ENCODE data around the gene CASD1. TPM values are rescaled to one million over a fixed set of nuclear protein-coding genes. Genes with fewer than 3 reads are reported as not detected.

Gene CASD1
- total RNA-seq: 10 to 100 TPM; 10.0 to 49.5 (median 30.4) TPM

DNA sequence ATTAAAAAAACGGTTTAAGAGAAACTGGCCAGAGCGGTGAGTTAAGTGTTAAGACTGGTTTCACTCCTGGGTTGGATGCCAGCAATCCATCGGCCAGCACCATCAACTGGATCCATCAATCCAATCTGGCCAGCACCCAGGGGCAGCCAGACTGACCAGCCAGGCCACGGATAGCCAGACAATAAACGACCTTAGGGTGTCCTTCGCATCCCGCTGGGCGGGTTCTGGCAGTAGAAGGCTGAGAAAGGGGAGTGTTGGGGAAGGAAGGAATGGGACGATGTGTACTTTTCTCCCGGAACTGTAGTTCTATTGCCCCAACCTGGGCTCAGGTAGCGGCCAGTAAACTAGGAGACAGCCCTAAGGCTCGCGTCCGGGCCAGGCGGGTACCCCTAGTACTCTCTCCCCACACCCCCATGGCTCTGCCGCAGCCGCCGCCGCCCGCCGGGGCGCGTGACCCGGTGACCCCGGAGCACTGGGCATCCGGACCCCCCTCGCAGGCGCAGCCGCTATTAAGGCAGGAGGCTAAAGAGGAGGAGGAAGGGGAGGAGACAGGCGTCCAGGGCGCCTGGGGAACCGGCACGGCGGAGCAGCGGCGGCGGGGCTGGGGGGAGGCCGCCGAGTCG, at the start of gene CASD1:
TSS of gene CASD1 (plus strand) at position 546 of the 623 bp plus-strand sequence. CDS start 276 bp downstream, outside the sequence.
- peak in 4 of 8 experiments; percentile 41 to 70 (median 61) for ATAC-seq (replicated peaks in 6 of 8)
- WGBS, 10 experiments: 0 to 100% (median 45%) methylated on average over 1 to 7 of the region's 40 CpGs; no CpG with 5 or more reads in 3 of the 10 experiments
- H3K4me1 ChIP-seq (replicated peaks in 1 of 2): peaks cover 20 to 26% of the 10 kb centered on the region in 2 donors
- H3K27ac ChIP-seq: peak within 1 kb of the TSS; percentile 97 to 99
- H3K4me3 ChIP-seq: peak within 1 kb of the TSS; percentile 49 to 76 (median 53)
- in situ Hi-C loops (cut with MboI; ENCODE audit: low pct_unique_long_range_greater_than_20kb in 2 of 9, low sequenced_read_pairs in 9 of 9, unreplicated experiment in 9 of 9): no loop called here

DNA sequence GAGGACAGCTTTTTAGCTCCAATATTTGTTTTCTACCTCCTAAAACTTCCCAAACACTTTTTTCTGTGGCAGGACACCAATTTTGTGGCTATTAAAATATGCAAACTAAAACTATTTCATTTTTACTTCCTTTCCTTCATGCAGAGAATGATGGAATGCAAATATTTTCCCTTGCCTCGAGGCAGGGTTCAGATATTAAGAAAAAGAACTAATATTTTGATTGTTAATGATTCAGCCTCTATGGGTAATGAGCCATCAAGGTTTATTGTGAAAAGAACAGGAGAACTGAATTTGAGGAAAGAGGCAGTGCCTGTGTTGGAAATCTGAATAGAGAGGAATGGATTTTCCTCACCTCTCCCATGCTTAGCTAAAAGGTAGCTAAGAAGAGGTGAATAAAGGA, 43.1 kb upstream of the CASD1 start:
- Histone ChIP-seq H3K4me3 (no peak overlapping the region), H3K27ac (no peak overlapping the region), H3K4me1 (replicated peaks in 1 of 2) (no peaks in the 10 kb centered on the region)
- 0 to 91% (median 55%) methylated on average over 1 of the region's 1 CpG; no CpG with 5 or more reads in 2 of the 10 experiments for WGBS, 10 experiments
- in situ Hi-C loops (cut with MboI; ENCODE audit: low pct_unique_long_range_greater_than_20kb in 2 of 9, low sequenced_read_pairs in 9 of 9, unreplicated experiment in 9 of 9): loop anchor here in 2 of 9 experiments (25.0 kb wide), 3 partner anchors 196 to 1021 kb away; partner anchors contain the start of genes ASB4 (in 2 of the 2) and SGCE (in 1 of the 2)
- ATAC-seq (replicated peaks in 6 of 8): no peak

DNA sequence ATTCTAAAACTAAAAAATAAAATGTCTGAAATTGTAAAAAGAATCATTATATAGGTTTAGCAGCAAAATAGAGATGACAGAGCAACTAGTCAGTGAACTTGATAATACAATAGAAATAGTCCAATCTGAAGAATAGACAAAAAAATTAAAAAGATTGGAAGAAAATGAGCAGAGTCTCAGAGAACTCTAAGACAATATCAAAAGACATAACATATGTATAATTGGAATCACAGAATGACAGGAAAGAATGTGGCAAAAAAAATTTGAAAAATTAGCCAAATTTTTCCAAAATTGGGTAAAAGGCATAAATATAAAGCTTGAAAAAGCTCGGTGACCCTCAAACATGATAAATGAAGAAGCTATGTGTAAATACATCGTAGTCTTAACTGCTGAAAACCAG, 38.0 kb upstream of the CASD1 start:
- ATAC-seq (replicated peaks in 6 of 8): no peak
- Histone ChIP-seq H3K4me3 (no peak overlapping the region), H3K4me1 (replicated peaks in 1 of 2) (no peaks in the 10 kb centered on the region), H3K27ac (no peak overlapping the region)
- in situ Hi-C loops (cut with MboI; ENCODE audit: low pct_unique_long_range_greater_than_20kb in 2 of 9, low sequenced_read_pairs in 9 of 9, unreplicated experiment in 9 of 9): loop anchor here in 2 of 9 experiments (25.0 kb wide), 3 partner anchors 191 to 1016 kb away; partner anchors contain the start of genes ASB4 (in 2 of the 2) and SGCE (in 1 of the 2)
- WGBS, 10 experiments: 25 to 100% (median 66%) methylated on average over 1 to 2 of the region's 2 CpGs

DNA sequence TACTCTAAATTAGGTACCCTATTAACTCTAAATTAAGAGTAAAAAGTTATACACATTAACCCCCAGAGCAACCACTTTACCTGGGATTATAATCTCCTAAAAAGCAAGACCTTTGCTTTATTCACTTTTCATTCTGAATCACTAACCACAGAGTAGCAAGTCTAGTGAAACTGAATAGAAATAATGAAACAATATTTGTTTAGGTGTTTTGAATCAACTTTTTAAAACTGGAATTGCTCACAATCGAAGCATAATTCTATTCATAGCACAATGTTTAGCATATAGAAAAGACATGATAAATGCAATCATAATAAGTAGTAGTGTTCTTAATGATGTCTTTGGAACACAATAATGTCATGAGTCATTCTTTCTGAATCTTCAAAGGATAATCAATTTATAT, 37.0 kb upstream of the CASD1 start:
- Histone ChIP-seq H3K4me3 (no peak overlapping the region), H3K4me1 (replicated peaks in 1 of 2) (no peaks in the 10 kb centered on the region), H3K27ac (no peak overlapping the region)
- no peak for ATAC-seq (replicated peaks in 6 of 8)
- WGBS, 10 experiments: 0 to 100% (median 69%) methylated on average over 1 of the region's 1 CpG; no CpG with 5 or more reads in 4 of the 10 experiments
- in situ Hi-C loops (cut with MboI; ENCODE audit: low pct_unique_long_range_greater_than_20kb in 2 of 9, low sequenced_read_pairs in 9 of 9, unreplicated experiment in 9 of 9): loop anchor here in 2 of 9 experiments (25.0 kb wide), 3 partner anchors 190 to 1015 kb away; partner anchors contain the start of genes ASB4 (in 2 of the 2) and SGCE (in 1 of the 2)

DNA sequence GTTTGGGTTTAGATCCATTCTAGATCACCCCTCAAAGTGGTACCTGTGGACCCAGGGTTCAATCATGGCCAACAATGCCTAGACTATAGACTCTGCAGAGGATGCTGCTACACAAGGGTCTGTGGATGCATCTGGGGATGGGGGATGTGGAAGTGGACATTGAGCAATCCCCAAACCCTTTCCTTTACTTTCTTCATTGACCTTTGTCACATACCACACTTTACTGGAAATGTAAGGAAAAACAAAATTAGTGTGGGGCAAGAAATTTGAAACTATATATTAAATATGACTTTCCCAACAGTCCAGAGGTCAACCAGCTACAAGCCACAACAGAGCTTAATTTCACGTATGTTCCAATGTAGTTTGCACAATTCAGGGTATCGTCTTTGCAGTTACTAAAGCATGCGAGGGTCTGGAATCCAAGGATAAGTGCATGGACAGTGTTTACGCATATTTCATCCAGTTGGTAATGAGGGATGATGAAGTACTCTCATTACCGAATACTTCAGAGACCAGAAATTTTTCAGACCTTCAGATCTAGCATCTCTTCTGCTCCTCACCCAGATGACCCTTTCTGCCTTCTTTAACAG, 33.3 kb upstream of the CASD1 start:
- H3K4me3 ChIP-seq: no peak overlapping the region
- ATAC-seq (replicated peaks in 6 of 8): no peak
- H3K4me1 ChIP-seq (replicated peaks in 1 of 2): no peaks in the 10 kb centered on the region
- H3K27ac ChIP-seq: no peak overlapping the region
- in situ Hi-C loops (cut with MboI; ENCODE audit: low pct_unique_long_range_greater_than_20kb in 2 of 9, low sequenced_read_pairs in 9 of 9, unreplicated experiment in 9 of 9): no loop called here
- WGBS, 10 experiments: 7 to 98% (median 85%) methylated on average over 3 to 5 of the region's 5 CpGs; no CpG with 5 or more reads in 2 of the 10 experiments

DNA sequence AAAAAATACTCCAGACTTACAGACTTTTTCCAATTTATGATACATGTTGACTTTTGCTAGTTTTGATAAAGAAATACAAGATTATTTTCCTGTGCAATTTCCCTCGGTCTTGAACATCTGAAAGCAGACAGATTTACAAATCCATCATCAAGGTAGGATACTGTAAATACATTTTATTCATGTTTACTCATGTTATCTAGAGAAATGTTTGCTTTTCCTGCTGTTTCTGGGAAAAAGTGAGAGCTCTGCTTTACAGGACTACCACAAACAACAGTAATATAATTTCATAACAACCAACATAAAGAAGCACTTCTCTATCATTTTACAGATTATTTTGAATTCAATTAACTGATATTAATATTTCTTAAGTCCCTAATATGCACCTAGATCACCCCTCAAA, 31.7 kb upstream of the CASD1 start:
- Histone ChIP-seq H3K4me3 (no peak overlapping the region), H3K4me1 (replicated peaks in 1 of 2) (no peaks in the 10 kb centered on the region), H3K27ac (no peak overlapping the region)
- no peak for ATAC-seq (replicated peaks in 6 of 8)
- in situ Hi-C loops (cut with MboI; ENCODE audit: low pct_unique_long_range_greater_than_20kb in 2 of 9, low sequenced_read_pairs in 9 of 9, unreplicated experiment in 9 of 9): no loop called here
- WGBS, 10 experiments: 0 to 83% (median 60%) methylated on average over 1 of the region's 1 CpG; no CpG with 5 or more reads in 3 of the 10 experiments

DNA sequence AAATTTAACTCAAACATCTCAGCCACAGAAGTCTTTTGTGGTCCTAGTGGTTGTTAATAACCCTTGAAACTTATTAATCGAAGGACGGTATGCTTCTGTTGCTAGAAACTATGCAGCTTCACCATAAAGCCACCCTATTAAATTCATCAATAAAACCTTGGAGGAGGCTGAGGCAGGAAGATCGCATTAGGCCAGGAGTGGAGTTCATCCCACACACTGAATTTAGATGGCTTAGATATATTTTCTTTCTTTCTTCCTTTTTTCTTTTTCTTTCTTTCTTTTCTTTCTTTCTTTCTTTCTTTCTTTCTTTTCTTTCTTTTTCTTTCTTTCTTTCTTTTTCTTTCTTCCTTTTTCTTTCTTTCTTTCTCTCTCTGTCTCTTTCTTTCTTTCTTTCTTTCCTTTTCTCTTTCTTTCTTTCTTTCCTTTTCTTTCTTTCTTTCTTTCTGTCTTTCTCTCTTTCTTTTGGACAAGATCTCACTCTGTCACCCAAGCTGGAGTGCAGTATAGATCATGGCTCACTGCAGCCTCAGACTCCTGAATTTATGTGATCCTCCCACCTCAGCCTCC, 30.9 kb upstream of the CASD1 start:
- in situ Hi-C loops (cut with MboI; ENCODE audit: low pct_unique_long_range_greater_than_20kb in 2 of 9, low sequenced_read_pairs in 9 of 9, unreplicated experiment in 9 of 9): no loop called here
- no peak for ATAC-seq (replicated peaks in 6 of 8)
- Histone ChIP-seq H3K4me3 (no peak overlapping the region), H3K27ac (no peak overlapping the region), H3K4me1 (replicated peaks in 1 of 2) (no peaks in the 10 kb centered on the region)
- WGBS, 10 experiments: 13 to 100% (median 83%) methylated on average over 2 to 3 of the region's 3 CpGs

DNA sequence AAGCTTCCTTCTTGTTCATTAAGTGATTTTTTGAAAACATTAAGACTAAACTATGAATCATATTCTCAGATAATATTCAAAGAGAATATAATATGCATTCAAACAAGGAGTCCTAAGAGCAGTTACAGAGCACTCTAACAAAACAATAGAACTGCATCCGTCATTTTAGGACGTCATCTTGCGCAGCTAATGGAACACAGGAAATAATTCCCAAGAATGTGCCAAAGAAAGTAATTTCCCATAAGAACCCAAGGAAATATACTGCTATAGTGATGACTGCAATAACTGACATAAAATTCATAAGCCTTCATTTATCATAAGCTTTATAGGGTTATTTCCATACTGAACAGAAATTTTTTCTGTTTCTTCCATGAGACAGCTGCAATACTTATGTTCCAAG, 28.3 kb upstream of the CASD1 start:
- H3K4me3 ChIP-seq: no peak overlapping the region
- 72 to 100% (median 95%) methylated on average over 1 to 3 of the region's 3 CpGs; no CpG with 5 or more reads in 1 of the 10 experiments for WGBS, 10 experiments
- in situ Hi-C loops (cut with MboI; ENCODE audit: low pct_unique_long_range_greater_than_20kb in 2 of 9, low sequenced_read_pairs in 9 of 9, unreplicated experiment in 9 of 9): no loop called here
- no peak overlapping the region for H3K27ac ChIP-seq
- ATAC-seq (replicated peaks in 6 of 8): peak in 3 of 8 experiments; percentile 11 to 65 (median 38)
- no peaks in the 10 kb centered on the region for H3K4me1 ChIP-seq (replicated peaks in 1 of 2)

DNA sequence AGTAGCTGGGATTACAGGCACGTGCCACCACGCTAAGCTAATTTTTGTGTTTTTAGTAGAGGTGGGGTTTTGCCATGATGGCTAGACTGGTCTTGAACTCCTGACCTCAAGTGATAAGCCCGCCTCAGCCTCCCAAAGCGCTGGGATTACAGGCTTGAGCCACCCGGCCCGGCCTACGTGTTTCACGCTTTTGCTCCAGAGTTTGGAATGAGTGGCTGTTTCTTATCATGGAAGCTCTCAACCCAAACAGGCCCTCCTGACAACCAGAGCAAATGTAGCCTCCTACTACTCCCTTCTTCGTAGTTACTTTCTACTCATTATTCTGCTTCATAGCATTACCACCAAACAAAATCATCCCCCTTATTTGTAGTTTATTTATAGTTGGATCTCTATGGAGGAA, 26.8 kb upstream of the CASD1 start:
- in situ Hi-C loops (cut with MboI; ENCODE audit: low pct_unique_long_range_greater_than_20kb in 2 of 9, low sequenced_read_pairs in 9 of 9, unreplicated experiment in 9 of 9): no loop called here
- WGBS, 10 experiments: 60 to 97% (median 89%) methylated on average over 1 to 8 of the region's 9 CpGs; no CpG with 5 or more reads in 2 of the 10 experiments
- Histone ChIP-seq H3K27ac (no peak overlapping the region), H3K4me1 (replicated peaks in 1 of 2) (no peaks in the 10 kb centered on the region), H3K4me3 (no peak overlapping the region)
- ATAC-seq (replicated peaks in 6 of 8): no peak

DNA sequence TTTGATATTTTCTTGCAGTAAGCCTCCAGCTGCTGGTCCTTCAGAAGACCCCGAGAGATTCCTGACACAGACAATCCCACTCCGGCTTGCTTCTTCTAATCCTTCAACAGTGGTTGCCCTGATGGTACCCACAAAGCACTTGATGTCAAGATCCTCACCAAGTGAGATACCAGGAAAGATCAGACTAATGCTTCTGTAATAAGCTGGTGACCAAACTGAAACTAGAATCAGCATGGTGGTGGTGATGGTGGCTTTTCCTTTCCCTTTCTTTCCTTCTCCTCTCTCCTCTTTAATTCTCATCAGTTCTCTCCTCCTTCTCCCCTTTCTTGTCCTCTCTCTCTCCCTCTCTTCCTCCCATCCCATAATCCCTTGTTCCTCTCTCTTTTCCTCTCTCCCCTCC, 25.8 kb upstream of the CASD1 start:
- Histone ChIP-seq H3K4me1 (replicated peaks in 1 of 2) (no peaks in the 10 kb centered on the region), H3K27ac (no peak overlapping the region), H3K4me3 (no peak overlapping the region)
- ATAC-seq (replicated peaks in 6 of 8): no peak
- in situ Hi-C loops (cut with MboI; ENCODE audit: low pct_unique_long_range_greater_than_20kb in 2 of 9, low sequenced_read_pairs in 9 of 9, unreplicated experiment in 9 of 9): no loop called here
- 0 to 100% (median 60%) methylated on average over 1 to 2 of the region's 2 CpGs; no CpG with 5 or more reads in 4 of the 10 experiments for WGBS, 10 experiments

DNA sequence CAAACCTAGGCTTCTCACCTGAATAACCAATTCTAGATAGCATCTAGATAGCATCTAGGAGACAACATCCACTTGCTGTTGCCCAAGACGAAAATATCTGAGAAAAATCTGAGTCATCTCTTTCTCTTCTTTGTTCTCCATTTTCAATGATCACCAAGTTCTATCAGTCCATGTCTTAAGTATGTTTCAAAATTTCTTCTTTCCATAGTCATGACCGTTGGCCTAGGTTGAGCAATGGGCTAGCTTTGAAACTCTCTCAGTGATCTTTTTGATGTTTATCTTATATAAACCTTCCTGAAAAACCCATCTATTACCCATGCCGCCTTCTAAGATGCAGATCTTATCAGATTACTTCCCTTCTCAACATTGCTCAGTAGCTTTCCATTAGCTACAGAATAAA, 23.4 kb upstream of the CASD1 start:
- ATAC-seq (replicated peaks in 6 of 8): no peak
- no peak overlapping the region for H3K27ac ChIP-seq
- in situ Hi-C loops (cut with MboI; ENCODE audit: low pct_unique_long_range_greater_than_20kb in 2 of 9, low sequenced_read_pairs in 9 of 9, unreplicated experiment in 9 of 9): no loop called here
- WGBS, 10 experiments: 21 to 97% (median 85%) methylated on average over 2 to 3 of the region's 3 CpGs
- no peak overlapping the region for H3K4me3 ChIP-seq
- no peaks in the 10 kb centered on the region for H3K4me1 ChIP-seq (replicated peaks in 1 of 2)

DNA sequence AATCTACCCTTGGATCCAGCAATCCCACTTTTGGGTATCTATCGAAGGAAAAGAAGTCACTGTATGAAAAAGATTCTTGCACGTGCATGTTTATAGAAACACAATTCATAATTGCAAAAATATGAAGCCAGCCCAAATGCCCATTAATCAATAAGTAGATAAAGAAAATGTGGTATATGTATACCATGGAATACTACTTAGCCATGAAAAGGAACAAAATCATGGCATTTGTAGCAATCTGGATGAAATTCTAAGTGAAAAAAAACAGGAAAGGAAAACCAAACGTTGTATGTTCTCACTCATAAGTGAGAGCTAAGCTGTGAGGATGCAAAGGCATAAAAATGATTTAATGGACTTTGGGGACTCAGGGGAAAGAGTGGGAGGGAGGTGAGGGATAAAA, 18.2 kb upstream of the CASD1 start:
- no peaks in the 10 kb centered on the region for H3K4me1 ChIP-seq (replicated peaks in 1 of 2)
- H3K4me3 ChIP-seq: no peak overlapping the region
- no peak overlapping the region for H3K27ac ChIP-seq
- ATAC-seq (replicated peaks in 6 of 8): no peak
- in situ Hi-C loops (cut with MboI; ENCODE audit: low pct_unique_long_range_greater_than_20kb in 2 of 9, low sequenced_read_pairs in 9 of 9, unreplicated experiment in 9 of 9): no loop called here
- WGBS, 10 experiments: 0 to 80% (median 67%) methylated on average over 1 to 3 of the region's 3 CpGs

DNA sequence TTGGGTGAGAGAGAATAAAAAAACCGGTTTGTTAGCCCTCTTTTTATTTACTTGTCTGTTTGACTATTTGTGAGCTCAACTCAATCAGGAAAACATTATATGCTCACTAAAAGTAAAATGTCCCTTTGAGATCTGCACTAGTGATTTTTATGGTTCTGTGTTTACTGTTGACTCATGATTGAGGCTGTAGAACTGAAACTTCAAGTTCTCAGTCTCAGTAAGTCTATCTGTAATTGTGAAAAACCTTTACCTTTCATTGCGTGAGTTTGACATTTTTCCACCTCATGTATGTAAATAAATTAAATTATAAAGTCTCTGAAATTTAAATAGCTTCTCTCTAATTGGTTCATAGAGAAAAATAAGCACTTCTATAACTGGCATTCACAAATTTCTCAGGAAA, 17.0 kb upstream of the CASD1 start:
- no peak for ATAC-seq (replicated peaks in 6 of 8)
- in situ Hi-C loops (cut with MboI; ENCODE audit: low pct_unique_long_range_greater_than_20kb in 2 of 9, low sequenced_read_pairs in 9 of 9, unreplicated experiment in 9 of 9): no loop called here
- 46 to 100% (median 90%) methylated on average over 1 to 2 of the region's 2 CpGs; no CpG with 5 or more reads in 1 of the 10 experiments for WGBS, 10 experiments
- Histone ChIP-seq H3K27ac (no peak overlapping the region), H3K4me3 (no peak overlapping the region), H3K4me1 (replicated peaks in 1 of 2) (no peaks in the 10 kb centered on the region)
